ENCODE measurements around the gene ACR.

ACR gene

GRCh38 chr22:50737728-50738648 is at the start of gene ACR:
Gene ACR, plus strand, starts transcription at chr22:50738204. Its CDS starts 32 bp downstream, at chr22:50738236.
- DNase-seq, result peak; percentile 1

- DNase-seq, result no peak
Observed at GRCh38 chr22:50688448-50688847, 49.6 kb upstream of the ACR start.

- peak; percentile 47 for DNase-seq
Observed at GRCh38 chr22:50691521-50691920, 46.5 kb upstream of the ACR start.

- no peak for DNase-seq
Observed at GRCh38 chr22:50693462-50693861, 44.5 kb upstream of the ACR start.

GRCh38 chr22:50694099-50694605 is 43.9 kb upstream of the ACR start:
- no peak for DNase-seq

DNA sequence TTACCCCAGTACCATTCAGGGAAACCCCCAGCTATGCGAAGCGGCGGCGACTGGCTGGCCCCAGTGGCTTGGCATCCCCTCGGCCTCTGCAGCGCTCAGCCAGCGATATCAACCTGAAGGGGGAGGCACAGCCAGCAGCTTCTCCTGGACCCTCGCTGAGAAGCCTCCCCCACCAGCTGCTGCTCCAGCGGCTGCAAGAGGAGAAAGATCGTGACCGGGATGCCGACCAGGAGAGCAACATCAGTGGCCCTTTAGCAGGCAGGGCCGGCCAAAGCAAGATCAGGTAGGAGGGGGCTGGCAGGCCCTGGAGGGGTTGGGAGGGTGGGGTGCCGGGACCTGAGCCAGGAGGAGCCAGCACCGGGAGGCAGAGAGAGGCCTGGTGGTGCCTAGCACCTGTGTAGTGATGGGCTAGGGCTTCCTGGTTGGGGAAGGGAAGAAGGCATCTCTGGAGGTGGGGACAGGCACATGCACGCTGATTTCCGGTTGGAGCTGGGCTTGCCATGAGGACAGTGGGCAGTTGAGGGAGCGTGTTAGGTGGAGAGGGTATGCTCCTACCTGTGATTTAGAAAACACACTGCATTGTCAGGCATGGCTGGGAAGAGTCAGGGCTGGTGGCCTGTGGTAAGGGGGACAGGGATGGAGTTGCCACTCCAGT is 43.1 kb upstream of the ACR start:
- no peak for DNase-seq

DNA sequence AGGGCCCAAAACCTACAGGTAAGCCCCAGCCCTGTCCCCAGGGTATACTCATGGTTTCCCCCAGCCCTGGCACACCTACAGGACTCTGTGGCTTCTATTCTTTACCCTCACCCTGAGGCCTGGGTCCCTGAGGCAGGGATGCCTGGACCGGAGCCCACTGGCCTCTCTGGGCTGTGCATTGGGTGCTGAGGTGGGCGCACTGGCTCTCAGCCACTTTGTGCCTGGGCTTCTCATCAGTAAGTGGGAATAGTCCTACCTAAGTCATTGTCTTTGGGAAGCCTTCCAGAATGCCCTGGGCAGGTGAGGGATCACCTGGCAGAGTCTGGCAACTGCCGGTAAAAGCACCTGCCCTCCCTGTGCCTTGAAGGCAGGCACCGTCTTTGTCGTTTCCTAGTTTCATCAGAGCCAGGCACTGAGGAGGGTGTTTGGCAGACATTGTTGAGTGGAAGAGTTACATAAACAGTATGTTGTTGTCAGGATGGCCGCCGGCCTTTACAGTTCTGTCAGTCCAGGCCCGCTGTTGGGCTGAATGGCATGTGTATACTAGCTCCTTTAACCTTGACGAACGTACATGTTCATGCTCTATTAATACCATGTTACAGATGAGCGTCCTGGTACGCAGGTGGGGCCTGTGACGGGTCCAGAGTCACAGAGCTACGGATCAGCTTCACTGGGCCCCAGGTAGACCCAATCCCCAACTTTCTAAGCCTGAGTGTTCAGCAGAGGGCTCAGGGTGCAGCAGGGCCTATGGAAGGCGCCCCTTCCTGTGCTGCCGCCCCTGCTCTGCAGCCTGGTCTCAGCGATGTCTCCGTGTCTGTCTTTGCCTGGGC is 42.4 kb upstream of the ACR start:
- DNase-seq, result no peak

DNA sequence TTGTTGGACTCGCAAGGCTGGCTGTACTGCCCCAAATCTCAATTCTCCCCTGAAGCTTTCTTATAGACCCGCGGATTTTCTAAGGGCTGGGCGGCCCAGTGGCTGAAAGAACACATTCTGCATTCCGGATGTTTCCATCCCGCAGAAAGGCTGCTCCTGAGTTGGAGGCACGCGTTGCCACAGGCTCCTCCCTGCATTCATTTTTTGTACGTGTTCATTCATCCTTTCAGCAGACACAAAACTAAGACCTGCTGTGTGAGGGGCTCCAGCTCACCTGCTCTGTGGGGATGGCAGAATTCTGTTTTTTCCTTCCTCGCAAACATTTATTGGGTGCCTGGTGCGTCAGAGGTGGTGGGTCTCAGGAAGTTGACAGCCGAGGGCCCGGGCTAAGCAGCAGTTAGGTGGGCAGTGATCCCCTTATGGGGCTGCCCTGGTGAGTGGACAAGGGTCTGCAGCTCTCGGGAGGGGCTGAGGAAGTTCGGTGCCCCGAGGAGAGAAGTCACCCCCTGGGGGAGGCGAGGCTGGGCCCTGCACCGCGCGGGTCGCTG is 41.7 kb upstream of the ACR start:
- DNase-seq, result no peak

GRCh38 chr22:50696799-50697561 is 41.0 kb upstream of the ACR start:
- no peak for DNase-seq

- no peak for DNase-seq
Observed at GRCh38 chr22:50697667-50698506, 40.1 kb upstream of the ACR start.

GRCh38 chr22:50698546-50698945 is 39.5 kb upstream of the ACR start:
- DNase-seq, result no peak

DNA sequence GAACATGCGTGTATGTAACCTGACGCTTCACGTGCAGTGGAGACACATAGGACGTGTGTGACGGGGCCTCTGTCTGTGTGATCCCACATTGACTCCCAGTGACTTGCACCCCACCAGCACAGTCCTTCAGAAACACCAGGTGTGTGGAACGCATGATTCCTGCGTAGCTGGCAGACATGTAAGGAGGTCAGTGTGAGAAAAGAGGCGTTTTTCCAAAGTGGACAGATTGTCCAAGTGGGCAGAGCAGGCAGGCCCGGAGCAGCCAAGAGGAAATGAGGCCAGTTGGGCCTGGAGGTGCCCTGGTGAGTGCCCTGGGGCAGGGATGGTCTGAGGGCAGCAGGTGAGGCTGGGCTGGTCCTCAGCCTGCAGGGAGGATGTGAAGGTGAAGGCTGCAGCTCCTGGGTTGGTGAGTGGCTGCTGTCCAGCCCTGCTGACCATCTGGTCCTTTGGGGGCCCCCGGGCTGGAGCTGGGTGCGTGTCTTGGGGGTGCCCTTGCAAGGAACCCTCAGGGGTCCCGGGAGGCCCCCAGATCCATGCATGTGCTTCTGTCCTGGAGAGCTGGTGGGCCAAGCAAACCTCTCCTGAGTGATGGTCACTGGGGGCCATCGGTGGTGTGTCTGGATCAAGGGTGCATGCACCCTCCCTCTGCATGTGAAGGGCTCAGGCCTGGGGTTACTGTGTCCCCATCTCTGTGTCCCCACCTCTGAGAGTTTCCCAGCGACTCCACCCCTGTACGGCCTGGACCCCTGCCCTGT is 38.8 kb upstream of the ACR start:
- DNase-seq, result no peak

DNA sequence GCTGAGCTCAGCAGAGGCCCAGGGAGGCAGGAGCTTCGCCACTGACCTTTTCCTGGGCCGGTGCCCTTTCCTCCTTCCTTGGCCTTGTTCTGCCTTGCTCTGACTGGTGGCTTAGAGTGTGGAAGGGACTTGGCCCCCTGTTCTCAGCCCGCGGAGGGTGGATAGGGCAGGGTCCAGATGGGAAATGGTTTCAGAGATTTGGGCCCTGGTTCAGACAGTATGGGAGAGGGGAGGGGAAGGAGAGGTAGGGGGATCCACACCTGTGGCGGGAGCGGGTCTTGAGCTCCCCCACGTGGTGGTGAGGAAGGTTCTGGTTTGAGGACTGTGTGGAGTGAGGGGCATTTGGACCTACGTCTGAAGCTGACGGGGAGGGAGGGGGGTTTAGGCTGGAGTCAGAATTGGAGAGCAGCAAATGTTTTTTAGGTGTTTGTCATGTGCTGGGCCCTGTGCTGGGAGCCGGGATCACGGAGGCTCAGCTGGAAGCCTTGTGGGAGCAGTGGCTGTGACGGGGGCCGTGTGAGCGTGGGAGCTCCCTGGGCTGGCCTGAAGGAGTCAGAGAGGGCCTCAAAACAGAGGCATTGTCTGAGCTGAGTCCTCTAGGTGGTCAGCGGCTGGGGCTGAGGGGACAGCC is 38.1 kb upstream of the ACR start:
- no peak for DNase-seq

GRCh38 chr22:50700387-50701075 is 37.5 kb upstream of the ACR start:
- no peak for DNase-seq

DNA sequence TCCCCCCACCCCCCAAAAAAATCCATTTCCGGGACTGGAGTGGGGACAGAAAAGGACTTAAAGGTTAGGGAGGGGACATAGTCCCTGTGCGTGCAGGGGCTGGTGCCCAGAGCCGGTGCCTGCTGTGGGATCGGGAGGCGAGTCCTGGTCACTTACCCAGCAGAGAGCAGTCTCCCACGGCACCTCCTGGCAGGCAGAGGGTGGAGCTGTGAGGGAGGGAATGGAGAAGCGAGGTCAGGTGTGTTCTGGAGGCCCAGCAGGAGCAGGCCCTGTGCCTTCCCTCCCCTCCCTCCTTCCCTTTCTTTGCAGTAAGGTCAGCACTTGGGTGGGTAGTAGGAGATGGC is 37.0 kb upstream of the ACR start:
- no peak for DNase-seq

DNA sequence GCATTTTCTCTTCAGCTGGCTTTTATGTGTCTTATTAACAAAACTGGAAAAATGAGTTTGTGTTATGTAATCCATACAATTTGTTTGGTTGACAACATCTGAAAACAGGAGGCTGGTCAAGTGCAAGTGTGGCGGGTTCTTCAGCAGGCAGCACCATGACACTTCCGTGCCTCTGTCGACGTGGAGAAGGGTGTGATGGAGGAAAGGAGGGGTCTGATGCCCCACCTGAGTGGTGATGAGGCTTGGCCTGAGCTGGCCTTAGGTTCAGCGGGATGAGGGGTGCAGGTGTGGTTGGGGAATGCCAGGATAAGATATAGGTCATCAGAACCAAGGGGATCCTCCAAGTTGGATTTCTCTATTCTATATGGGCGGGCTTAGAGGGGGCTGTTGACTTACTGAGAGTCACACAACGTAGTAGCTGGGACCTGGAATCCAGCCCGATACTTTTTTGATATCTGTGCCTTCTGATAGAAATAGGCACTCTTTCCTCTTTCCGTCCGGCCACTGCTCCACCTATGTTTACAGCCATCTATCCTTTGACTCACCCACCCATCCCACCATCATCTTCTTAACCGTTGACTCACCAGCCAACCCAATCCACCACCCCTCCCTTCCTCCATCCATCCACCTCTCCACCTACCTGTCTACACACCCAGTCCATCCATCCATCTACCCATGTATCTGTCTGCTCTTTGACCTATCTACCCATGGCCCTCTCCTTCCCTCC is 36.4 kb upstream of the ACR start:
- no peak for DNase-seq

- no peak for DNase-seq
Observed at GRCh38 chr22:50702261-50702671, 35.7 kb upstream of the ACR start.
